ENCODE measurements around the gene PLAC8. TPM values are rescaled to one million over a fixed set of nuclear protein-coding genes. Genes with fewer than 3 reads are reported as not detected.

Gene PLAC8, protein sequence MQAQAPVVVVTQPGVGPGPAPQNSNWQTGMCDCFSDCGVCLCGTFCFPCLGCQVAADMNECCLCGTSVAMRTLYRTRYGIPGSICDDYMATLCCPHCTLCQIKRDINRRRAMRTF
- total RNA-seq (ENCODE audit: unreplicated experiment) = 1.0 TPM
- long read RNA-seq, partial matches to known transcripts = 0 of 2 reads
- long read RNA-seq, other reads (novel, unspliced or antisense) = 0 of 2 reads

DNA sequence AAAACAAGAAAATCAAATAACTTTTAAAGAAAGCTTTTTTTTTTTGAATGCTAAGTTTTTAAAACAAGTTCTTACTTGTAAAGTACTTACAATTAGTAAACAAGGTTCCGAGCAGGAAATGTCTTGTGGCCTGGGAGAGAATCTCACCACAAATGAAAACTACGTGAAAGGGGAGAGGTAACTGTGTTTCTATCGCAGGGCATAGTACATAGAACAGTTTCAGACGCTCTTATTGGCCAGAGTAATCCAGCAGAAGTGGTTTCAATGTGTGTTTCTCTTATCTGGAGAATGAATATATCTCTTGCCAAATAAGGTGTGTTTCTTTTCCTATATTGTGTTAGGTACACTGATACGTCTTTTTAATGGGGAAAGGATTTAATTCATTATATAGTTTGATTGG, at the start of gene PLAC8:
Gene PLAC8 (minus strand): TSS at position 154 of the 400 bp plus-strand sequence. CDS start 6,808 bp downstream, outside the sequence.
- peaks cover 14% of the 10 kb centered on the region for H3K4me1 Mint-ChIP-seq (ENCODE audit: low read depth, unreplicated experiment)
- no peak within 1 kb of the TSS for H3K27ac Mint-ChIP-seq (ENCODE audit: unreplicated experiment)
- TF ChIP-seq, protein P1, sequence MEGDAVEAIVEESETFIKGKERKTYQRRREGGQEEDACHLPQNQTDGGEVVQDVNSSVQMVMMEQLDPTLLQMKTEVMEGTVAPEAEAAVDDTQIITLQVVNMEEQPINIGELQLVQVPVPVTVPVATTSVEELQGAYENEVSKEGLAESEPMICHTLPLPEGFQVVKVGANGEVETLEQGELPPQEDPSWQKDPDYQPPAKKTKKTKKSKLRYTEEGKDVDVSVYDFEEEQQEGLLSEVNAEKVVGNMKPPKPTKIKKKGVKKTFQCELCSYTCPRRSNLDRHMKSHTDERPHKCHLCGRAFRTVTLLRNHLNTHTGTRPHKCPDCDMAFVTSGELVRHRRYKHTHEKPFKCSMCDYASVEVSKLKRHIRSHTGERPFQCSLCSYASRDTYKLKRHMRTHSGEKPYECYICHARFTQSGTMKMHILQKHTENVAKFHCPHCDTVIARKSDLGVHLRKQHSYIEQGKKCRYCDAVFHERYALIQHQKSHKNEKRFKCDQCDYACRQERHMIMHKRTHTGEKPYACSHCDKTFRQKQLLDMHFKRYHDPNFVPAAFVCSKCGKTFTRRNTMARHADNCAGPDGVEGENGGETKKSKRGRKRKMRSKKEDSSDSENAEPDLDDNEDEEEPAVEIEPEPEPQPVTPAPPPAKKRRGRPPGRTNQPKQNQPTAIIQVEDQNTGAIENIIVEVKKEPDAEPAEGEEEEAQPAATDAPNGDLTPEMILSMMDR (IDR thresholded peaks at IDR 0.05; ENCODE audit: partially characterized antibody, unreplicated experiment) = no peak
- no peaks in the 10 kb centered on the region for H3K27me3 Mint-ChIP-seq (ENCODE audit: unreplicated experiment)
- no peak for DNase-seq
- H3K36me3 Mint-ChIP-seq (ENCODE audit: unreplicated experiment) = no peaks in the 10 kb centered on the region
- peaks cover 6% of the 10 kb centered on the region for H3K9me3 Mint-ChIP-seq (ENCODE audit: unreplicated experiment)
- H3K4me3 Mint-ChIP-seq (ENCODE audit: unreplicated experiment) = no peak within 1 kb of the TSS

DNA sequence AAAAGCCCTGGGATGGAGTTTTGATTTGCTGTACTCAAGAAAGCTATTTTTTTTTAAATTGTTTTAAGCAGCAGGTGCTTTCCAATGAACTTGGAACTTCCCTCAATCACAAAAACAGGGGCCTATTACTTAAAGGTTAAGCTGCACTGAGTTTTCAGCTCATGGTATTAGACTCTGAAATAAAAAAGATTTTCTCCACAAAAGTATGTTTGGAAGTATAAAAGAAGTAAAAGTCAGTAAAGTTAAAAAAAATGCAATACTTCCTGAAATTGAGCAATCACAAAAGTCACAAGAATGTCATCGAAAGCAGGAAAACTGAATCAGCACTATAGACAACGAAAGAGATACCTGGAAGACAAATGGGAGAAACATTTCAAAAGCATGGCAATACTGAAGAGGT, 38.9 kb upstream of the PLAC8 start:
- Mint-ChIP-seq H3K36me3 (ENCODE audit: unreplicated experiment) (no peaks in the 10 kb centered on the region), H3K27ac (ENCODE audit: unreplicated experiment) (no peak overlapping the region), H3K9me3 (ENCODE audit: unreplicated experiment) (no peaks in the 10 kb centered on the region), H3K27me3 (ENCODE audit: unreplicated experiment) (peaks cover 4% of the 10 kb centered on the region), H3K4me1 (ENCODE audit: low read depth, unreplicated experiment) (no peaks in the 10 kb centered on the region), H3K4me3 (ENCODE audit: unreplicated experiment) (no peak overlapping the region)
- TF ChIP-seq, protein P1 (IDR thresholded peaks at IDR 0.05; ENCODE audit: partially characterized antibody, unreplicated experiment) = no peak
- DNase-seq = no peak

DNA sequence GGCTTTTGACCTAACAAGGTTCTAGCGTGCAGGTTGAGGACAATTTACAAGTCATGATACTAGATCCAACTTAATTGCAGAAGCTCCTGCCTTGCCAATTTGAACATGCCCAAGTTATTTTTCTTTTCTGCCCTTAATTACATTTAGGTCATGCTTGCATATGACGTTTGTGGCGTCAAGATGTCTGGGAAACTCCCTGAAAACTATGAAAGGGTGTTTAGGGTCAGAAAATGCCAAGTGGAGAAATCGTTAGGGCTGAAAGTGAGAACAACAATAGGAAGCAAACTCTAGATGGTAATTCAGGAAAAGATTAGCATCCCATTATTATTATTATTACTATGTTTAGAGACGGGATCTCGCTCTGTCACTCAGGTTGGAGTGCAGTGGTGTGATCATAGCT, 38.2 kb upstream of the PLAC8 start:
- Mint-ChIP-seq H3K4me3 (ENCODE audit: unreplicated experiment) (no peak overlapping the region), H3K9me3 (ENCODE audit: unreplicated experiment) (no peaks in the 10 kb centered on the region), H3K27ac (ENCODE audit: unreplicated experiment) (no peak overlapping the region), H3K36me3 (ENCODE audit: unreplicated experiment) (no peaks in the 10 kb centered on the region), H3K4me1 (ENCODE audit: low read depth, unreplicated experiment) (no peaks in the 10 kb centered on the region), H3K27me3 (ENCODE audit: unreplicated experiment) (peaks cover 2% of the 10 kb centered on the region)
- TF ChIP-seq, protein P1 (IDR thresholded peaks at IDR 0.05; ENCODE audit: partially characterized antibody, unreplicated experiment) = no peak
- DNase-seq = no peak

DNA sequence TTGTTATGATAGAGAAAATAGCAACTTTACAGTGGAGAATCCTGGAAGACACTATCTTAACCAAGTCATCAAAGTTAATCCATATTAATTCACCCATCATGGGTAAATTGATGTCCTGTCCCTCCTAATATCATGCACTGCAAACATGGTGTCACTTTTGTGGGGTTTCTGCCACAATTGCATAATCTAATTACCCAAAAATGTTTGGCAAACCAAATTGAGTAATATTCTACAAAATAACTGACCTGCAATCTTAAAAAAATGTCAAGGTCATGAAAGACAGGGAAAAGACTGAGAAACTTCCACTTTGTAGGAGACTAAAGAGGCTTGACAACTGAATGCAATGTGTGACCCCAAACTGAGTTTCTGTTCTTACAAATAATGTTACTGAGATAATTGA, 37.1 kb upstream of the PLAC8 start:
- no peaks in the 10 kb centered on the region for H3K36me3 Mint-ChIP-seq (ENCODE audit: unreplicated experiment)
- TF ChIP-seq, protein P1 (IDR thresholded peaks at IDR 0.05; ENCODE audit: partially characterized antibody, unreplicated experiment) = no peak
- no peak overlapping the region for H3K4me3 Mint-ChIP-seq (ENCODE audit: unreplicated experiment)
- H3K4me1 Mint-ChIP-seq (ENCODE audit: low read depth, unreplicated experiment) = no peaks in the 10 kb centered on the region
- H3K27me3 Mint-ChIP-seq (ENCODE audit: unreplicated experiment) = peaks cover 2% of the 10 kb centered on the region
- no peak for DNase-seq
- H3K9me3 Mint-ChIP-seq (ENCODE audit: unreplicated experiment) = no peaks in the 10 kb centered on the region
- no peak overlapping the region for H3K27ac Mint-ChIP-seq (ENCODE audit: unreplicated experiment)

DNA sequence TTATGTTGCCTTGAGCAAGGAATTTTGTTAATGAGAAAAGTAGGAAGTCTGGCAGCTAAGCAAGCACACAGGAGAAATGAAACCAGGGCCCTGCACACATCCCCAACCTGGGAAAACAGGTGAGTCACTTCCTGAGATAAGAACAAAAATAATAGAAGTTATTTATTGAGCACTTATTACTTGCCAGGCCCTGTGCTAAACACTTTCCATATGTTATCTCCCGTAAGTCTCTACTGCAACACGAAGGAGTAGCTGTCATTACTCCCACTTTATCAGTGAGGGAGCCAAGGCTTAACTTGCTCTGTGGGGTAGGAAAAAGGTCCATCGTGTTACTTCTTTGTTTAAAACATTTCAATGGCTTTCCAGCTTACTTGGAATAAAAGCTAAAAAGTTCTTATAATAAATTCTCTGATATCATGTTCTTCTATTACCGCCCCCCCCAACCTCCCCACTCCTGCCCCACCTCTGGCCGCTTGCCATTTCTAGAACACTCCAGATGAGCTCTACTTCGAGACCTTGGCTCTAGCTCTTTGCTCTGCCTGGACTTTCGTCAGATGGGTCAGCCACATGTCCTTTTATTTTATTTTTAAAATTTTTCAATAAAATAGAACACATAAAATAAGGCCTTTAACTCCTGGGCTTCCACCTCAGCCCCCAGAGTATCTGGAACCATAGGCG, 36.3 kb upstream of the PLAC8 start:
- Mint-ChIP-seq H3K9me3 (ENCODE audit: unreplicated experiment) (no peaks in the 10 kb centered on the region), H3K27me3 (ENCODE audit: unreplicated experiment) (peaks cover 2% of the 10 kb centered on the region), H3K4me1 (ENCODE audit: low read depth, unreplicated experiment) (no peaks in the 10 kb centered on the region), H3K36me3 (ENCODE audit: unreplicated experiment) (no peaks in the 10 kb centered on the region), H3K27ac (ENCODE audit: unreplicated experiment) (no peak overlapping the region), H3K4me3 (ENCODE audit: unreplicated experiment) (no peak overlapping the region)
- DNase-seq = no peak
- TF ChIP-seq, protein P1 (IDR thresholded peaks at IDR 0.05; ENCODE audit: partially characterized antibody, unreplicated experiment) = no peak
